PC-3 (cell line): Measurements from ENCODE around the gene PDZD7.

Experiments
- CTCF ChIP-seq: fragments of 300-600 bp; sonication (generic); conservative IDR thresholded peaks from 2 replicates; pipeline ENCODE4 v1.5.1; 2017; ENCODE audit warnings: antibody characterized with exemption, low read depth, mild to moderate bottlenecking, low read length
- EZH2 ChIP-seq: fragments of 300-600 bp; sonication (generic); IDR thresholded peaks from one replicate; pipeline ENCODE4 v1.6.1; 2017; ENCODE audit warnings: antibody characterized with exemption, mild to moderate bottlenecking, low read length; ENCODE audit not compliant: unreplicated experiment
- EZH2phosphoT487 ChIP-seq: fragments of 300-600 bp; sonication (generic); IDR thresholded peaks from 2 replicates; pipeline ENCODE4 v1.6.1; 2018; ENCODE audit warnings: mild to moderate bottlenecking, antibody characterized with exemption, low read length, borderline replicate concordance

GRCh38 chr10:100976906-100977305 lies 54.0 kb downstream of the PDZD7 start:
- TF ChIP-seq EZH2phosphoT487 (no peak), CTCF (no peak), EZH2 (no peak)
